HG03342 (cell line): ENCODE data around the gene MED27.

Experiments used
- ATAC-seq: cut with Tn5 transposase; IDR thresholded peaks from one replicate; pipeline ENCODE4 v1.9.1; 2021; ENCODE audit warnings: mild to moderate bottlenecking, moderate library complexity; ENCODE audit not compliant: unreplicated experiment

Gene MED27

DNA sequence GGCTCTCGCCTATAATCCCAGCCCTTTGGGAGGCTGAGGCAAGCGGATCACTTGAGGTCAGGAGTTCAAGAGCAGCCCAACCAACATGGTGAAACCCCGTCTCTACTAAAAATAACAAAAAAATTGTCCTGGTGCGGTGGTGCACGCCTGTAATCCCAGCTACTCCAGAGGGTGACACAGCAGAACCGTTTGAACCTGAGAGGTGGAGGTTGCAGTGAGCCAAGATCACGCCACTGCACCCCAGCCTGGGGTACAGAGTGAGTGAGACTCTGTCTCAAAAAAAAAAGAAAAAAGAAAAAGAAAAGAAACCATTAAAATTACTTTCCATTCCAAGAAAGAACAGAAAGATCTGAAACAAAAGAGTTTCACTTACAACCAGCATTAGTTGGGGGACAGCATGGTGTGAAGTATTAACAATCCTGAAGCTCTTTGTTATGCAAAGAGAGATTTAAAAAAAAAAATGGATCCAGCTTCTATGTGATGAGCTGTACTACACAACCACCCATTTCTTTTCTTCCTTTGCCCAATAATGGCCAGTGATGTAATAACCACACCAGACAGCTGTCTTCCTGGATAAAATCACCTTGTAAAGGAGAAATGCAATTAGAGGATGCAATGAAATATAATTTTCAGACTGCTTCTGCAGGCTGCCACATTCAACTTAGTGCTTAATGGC is 76.9 kb downstream of the MED27 start:
- ATAC-seq, result no peak

DNA sequence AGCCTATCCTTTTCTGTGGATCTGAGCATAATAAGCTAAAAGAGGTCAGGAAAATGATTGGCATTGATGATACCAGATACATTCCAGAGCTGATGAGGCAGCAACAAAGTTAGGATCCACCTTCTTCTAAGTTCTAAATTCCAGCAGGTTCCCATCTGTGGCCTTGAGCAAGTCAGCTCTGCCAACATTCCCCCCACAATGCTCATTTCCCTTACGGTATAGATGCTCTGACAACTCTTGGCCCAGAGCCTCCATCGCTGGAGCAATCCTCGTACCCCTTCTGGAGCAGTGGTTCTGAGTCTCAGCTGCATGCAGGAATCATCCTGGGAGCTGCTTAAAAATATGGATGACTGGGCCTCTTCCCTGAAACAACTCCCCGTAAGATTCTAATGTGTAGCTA is 78.1 kb downstream of the MED27 start:
- no peak for ATAC-seq

DNA sequence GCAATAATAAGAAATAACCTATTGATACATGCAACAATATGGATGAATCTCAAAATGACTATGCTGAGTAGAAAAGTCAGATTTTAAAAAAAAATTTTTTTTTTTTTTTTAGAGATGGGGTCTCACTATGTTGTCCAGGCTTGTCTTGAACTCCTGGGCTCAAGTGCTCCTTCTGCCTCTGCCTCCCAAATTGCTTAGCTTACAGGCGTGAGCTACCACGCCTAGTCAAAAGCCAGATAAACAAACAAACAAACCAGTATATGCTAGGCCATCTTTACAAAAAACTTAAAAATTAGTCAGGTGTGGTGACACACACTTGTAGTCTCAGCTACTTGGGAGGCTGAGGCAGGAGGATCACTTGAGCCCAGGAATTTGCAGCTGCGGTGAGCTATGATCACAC is 79.0 kb downstream of the MED27 start:
- no peak for ATAC-seq

DNA sequence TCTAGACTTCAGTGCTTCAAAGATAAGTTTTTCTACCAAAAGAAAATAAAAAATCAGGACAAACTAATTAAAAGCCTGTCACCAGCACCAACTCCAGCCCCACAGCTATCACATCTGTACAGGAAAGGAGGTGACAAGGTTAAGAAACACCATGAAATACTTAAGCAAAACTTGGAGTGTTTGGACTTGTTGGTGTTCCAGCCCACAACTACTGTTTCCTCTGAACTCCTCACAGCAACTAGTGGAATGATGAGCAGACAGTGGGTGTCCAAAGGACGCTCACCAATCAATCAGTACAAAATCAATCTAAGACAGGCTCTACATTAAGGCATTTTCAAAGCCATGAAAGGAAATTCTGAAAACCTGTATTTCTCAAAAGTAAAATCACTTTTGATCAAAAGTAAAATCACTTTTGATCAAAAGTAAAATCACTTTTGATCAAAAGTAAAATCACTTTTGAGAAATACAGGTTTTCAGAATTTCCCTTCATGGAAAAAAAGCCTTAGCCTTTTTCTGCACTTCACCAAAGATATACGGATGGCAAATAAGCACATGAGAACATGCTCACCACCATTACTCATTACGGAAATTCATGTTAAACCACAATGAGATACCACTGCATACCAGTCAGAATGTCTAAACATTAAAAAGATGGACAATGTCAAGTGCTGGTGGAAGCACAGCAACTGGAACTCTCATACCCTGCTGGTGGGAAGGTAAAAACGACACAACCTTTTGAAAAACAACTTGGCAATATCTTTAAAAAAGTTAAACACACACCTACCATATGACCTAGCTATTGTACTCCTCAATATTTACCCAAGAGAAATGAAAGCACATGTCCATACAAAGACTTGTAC is 79.7 kb downstream of the MED27 start:
- ATAC-seq, result no peak

DNA sequence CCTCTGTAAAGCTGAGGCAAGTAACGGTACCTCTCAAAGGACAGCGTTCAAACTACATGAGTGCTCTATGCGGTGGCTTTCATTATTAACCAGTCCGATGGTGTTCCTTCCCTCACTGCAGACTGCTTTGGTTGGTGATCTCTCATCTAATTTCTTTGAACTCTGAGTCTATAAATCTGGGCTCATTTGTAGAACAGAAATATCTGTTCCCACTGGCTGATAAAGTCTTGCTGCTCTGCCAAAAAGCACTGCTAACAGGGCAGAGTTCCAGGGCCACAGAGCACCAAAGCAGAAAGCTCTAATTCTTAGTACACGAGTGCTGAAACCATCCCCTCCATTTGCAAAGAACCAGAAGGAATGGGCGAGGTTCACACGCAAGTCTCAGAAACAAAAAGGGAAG is 81.9 kb downstream of the MED27 start:
- ATAC-seq, result no peak

DNA sequence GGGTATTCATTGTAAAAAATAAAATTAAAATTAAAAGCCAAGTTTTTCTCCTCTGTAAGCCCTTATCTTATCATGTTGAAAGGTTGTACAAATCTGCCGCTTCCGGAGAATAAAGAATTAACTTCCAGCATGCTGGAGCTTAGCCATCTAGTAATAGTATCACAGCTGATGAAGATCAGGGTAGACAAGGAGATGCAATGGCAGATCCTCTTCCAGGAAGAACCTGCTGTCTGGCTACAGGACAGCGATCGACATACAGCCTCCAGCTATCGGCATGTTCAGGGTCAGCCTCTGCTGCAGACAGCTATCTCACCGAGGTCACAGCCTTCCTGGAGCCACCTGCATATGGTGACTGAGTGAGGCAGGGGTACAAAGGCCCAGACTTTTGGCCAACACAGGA is 82.6 kb downstream of the MED27 start:
- no peak for ATAC-seq

DNA sequence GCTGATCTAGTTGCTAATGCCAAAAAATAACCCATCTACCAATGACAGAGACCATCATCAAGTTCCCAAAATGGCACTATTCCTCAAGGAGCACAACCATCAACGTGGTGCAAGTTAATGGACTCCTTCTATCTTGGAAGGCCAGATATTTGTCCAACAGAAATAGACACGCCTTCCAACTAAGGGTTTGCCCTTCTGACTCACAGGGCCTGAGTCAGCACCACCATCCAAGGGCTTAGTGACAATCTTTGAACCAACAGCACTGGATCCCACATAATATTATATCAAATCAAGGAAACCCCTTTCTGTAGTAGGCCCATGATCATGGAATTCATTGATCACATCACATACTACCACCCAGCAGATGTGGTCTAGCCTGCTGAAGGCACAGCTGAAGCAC is 84.3 kb downstream of the MED27 start:
- no peak for ATAC-seq

DNA sequence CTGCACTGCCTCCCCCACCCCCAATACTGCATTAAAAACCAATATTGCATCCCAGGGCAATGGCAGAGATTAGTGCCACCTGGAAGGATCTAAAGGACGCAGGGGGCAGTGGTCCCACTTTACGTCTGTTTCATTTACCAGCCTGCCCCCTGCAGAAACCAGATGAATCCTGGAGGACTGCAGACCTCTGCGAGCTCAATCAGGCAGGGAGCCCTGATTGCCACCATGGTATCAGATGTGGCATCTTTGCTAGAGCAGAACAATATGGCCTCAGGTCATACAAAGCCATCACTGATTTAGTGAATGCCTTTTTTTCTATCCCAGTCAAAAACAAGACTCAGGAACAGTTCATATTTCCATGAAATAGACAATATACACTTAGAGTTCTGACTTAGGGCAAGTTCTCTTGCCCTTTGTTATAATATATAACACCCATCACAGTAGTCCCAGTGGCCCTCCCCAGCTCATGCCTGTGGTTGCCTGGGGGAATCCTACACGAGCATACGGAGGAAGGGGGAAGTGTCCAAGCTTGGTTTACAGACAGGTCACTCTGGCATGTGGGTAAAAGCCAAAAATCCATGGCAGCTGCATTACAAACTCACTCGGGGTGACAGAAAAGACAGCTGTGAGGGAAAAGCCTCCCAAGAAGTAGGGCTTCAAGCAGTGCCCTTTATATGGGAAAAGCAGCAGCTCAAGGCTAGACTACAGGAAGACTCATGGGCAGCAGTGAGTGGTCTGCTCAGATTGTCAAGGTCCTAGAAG is 85.1 kb downstream of the MED27 start:
- no peak for ATAC-seq

DNA sequence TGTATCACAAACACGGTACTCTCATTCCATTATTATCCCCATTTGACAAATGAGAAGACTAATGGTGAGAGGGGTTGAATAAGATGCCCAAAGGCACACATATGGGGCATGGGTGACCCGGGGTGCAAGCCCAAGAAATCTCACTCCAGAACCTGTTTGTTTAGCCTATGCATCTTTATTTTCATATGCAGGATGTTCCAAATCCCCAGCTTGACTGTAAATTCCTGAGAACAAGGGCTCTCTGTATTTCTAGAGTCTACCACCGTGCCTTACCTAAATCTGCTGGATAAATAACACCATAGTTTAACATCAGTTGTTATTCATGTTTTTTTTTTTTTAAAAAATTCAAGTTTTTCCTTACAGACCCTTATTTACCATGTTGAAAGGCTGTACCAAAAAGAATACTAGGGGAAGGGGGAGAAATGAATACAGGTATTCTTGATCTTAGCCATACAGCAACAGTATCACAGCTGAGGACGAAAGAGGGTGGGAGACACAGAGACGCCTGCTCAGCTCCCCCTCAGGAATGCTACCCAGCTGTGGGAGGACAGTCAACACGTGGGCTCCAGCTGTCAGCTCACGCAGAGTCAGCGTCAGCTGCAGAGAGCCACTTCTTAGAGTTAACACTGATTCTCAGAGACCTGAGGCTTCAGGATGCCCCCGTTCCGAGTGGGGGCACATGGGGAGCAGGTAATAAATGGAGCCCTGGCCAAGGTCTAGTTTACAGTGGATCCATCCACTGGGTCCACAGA is 86.6 kb downstream of the MED27 start:
- no peak for ATAC-seq

DNA sequence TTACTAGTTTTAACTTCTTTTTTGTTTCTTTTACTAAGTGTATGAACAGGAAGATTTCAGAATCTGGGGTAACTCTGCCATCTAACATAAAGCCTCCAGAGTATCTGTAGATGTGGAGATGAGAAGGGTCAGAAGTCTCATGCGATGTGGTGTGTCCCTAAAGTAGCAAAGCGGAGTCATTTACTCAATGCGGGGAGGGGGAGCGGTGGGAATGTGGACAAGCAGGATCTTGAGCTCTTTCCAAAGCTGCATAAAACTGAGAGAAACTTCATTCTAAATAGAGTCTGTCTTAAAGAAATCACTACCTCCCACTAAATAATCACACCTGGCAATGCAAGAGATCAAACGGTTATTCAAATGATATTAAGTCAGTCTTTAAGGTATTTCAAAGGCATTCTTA is 92.4 kb downstream of the MED27 start:
- ATAC-seq, result no peak

DNA sequence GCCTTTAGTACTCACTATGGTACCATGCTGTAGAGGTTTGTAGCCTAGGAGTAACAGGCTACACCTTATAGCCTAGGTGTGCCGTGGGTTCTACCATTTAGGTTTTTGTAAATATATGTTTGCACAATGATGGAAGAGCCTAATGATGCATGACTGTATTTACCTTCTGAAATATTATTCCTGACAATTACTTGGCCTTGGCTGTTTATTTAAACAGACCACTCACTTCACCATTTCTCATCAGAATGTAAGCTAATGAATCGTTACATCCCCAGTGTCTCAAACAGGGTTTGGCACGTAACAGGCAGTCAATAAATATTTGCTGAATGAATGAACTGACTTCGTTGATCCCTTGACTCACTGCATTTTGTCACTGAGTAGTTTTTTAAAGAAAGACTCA is 93.1 kb downstream of the MED27 start:
- ATAC-seq, result no peak

DNA sequence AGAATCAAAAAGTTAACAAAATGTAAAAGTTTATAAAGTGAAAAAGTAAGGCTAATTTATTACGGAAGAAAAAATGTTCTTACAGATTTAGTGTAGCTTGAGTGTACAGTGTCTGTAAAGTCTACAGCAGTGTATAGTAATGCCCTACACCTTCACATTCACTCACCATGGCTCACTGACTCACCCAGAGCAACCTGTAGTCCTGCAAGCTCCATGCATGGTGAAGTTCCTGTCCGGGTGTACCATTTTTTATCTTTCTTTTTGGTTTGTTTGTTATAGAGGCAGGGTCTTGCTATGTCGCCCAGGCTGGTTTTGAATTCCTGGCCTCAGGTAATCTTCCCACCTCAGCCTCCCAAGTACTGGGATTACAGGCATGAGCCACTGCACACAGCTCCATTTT is 93.6 kb downstream of the MED27 start:
- ATAC-seq, result no peak

DNA sequence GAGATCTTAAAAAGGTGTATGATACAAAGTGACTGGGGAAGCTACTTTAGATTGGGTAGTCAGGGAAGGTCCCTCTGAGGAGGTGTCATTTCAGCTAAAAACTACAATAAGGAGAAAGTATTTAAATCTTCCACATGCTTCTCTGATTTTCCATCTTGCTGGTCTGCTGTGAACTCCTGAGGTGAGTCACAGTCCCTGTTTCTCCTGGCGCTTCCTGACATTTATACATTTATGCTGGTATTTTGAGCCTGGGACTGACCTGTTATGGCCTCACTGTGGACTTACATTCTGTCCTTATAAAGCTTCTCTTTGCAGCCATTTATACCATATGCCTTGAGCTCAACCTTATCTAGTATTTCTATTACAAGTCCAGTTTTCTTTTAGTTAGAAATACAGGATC is 95.1 kb downstream of the MED27 start:
- no peak for ATAC-seq

DNA sequence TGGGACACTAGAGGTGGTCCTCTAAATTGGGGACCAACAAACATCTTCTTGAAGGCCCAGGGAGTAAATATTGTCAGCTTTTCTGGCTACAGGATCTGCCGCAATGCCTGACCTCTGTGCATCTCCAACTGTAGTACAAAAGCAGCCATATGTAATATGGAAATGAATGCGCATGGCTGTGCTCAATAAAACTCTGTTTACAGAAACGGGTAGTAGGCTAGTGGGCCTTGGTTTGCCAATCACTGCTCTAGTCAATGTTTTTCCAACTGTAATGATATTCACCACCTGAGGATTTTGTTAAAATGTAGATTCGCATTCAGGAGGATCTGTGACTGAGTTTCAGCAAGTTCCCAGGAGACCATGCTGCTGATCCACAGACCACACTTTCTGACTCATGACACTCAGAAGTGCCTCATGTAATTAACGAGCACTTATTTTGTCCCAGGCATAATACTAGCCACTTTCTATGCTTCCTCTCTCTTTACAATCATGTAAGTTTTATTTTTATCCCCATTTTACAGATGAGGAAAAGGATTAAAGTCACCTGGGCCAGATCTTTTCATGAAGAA is 96.9 kb downstream of the MED27 start:
- ATAC-seq, result peak; percentile 44

DNA sequence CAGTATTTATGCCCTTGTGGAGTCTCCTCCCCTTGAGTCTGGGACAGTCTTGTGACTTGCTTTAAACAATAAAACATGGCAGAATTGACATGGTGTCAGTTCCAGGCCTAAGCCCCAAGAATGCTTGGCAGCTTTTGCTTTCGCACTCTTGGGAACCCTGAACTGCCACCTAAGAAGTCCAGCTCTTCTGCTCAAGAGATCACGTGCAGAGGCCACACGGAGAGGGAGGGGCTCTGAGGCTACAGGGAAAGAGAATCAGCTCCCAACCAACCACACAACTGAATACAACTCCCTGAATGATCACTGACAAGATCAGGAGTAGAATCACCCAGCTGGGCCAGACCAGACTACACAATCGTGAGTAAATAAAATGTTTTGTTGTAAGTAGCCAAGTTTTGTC is 97.6 kb downstream of the MED27 start:
- no peak for ATAC-seq

DNA sequence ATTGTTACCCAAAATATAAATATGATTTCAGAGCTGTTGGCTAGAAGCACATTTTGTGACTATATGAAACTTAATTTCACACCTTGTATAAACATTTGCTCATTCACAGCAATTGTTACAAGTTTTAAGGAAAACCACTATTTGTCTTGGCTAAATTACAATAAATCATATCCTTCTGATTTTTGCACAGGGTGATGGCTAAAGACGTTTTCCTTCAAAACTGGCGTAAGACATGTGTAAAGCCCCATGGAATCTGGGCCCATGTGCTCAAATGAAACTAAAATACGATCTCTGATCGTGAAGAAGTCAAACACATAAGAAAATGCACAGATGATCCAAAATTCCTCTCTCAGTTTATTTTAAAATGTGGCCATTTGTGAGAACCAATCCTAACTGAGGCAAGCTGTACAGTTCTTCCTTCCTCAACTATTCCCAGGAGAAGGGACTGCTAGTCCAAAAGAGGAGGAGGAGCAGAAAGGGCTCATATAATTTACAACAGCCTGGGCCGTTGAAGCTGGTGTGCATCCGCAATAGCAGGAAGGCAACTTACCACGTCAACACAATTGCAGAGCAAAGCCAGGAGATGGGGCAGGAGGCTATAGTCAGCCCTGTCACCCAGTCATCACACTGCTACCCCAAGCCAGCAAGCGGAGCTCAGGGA is 98.4 kb downstream of the MED27 start:
- ATAC-seq, result no peak

DNA sequence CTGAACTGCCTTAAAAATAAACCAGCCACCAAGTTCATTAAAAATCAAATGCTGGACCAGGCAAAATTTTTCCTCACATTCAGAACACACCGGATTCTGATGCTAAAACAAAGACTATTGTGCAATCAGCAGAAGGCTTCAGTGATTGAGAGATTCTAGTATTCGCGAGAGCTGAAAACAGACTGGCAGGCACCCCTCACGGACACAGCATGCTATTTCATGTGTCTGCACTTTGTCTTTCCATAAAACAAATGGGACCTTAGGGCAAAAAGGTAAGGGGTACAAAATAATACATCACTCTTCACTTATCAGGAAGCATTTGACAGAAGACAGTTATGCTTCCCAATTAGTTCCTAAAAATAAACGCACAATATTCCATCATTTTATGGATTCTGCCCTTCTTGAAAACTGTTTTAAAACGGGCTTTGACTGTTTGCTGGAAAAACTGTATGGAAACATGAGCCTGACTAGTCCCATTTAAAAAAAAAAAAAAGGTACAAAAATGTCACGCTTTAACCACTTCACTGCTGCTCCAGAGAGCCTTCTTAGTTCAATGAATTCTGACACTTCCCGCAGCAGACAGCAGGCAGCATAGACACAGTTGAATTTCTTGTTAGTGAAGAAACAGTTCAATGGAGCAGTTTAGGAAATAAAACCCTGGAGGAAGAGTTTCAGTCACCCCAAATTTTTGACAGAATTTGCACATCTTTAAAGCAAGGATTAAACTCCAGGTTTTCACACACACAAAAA is 99.2 kb downstream of the MED27 start:
- no peak for ATAC-seq

DNA sequence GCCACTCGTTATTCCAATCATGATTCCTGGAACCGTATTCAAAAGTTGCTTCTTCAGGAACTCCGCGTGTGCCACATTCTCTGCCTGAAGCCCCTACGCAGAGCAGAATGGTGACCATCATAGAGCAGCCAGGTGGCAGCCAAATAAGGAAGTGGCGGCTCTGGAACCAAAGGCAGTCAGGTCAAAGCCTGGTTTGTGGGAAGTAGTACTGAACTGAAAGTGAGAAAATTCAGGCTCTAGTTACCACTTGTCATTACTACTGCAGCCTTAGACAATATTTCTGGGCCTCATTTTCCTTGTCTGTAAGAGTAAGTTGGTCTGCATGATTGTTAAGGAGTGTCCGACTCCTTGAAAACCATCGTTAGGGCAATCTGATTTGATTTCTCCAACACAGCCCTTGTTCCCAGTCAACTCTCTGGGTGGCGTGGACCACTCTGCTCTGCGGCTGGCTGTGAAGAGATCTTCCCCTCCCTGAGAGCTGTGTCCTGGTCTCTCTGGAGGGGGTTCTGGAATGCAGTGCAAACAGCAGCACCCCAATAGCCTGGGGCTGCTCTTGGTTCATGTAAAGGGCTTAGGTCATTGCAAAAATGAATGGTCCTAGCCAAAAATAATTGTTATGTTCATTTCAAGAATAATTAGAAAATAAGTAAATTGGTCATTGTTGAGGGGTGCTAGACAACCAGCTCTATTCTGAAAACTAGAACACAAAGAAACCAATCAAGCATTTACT is 102.4 kb downstream of the MED27 start:
- ATAC-seq, result no peak
